Fibroblast of upper back skin (primary cell): ENCODE data around the gene ALKBH3.
A peak's percentile ranks its signal among the peaks of the same experiment; 100 is the strongest.

Experiments
- DNase-seq: peaks from one replicate; pipeline ENCODE4 v3.0.0-alpha.2; 2013

The ALKBH3 gene

DNA sequence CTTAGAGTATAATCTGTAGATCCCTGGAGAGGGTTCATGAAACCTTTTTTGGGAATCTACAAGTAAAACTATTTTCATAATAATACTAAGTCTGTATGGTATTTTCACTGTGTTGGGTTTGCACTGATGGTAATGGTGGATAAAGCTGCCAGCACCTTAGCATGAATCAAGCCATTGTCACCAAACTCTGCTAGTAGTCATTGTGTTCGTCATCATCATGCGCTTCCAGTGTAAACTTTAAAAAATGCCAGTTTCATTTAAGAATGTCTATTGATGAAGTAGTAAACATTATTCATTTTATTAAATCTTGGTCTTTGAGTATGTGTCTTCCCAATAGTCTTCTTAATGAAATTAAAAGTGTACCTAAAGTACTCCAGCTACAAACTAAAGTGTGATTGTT is 15.0 kb downstream of the ALKBH3 start:
- no peak for DNase-seq

DNA sequence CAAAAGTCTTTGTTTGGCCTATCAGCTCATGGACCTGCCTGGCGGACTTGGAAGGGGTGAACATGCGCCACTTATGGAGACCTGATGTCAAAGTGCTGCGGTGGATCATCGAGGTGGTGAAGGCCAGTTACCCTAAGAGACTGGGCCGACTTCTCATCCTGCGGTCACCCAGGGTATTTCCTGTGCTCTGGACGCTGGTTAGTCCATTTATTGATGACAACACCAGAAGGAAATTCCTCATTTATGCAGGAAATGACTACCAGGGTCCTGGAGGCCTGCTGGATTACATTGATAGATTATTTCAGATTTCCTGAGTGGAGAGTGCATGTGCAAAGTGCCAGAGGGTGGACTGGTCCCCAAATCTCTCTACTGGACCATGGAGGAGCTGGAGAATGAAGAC is 17.9 kb downstream of the ALKBH3 start:
- no peak for DNase-seq

GRCh38 chr11:43899094-43899493 is 18.5 kb downstream of the ALKBH3 start:
- DNase-seq, result no peak

DNA sequence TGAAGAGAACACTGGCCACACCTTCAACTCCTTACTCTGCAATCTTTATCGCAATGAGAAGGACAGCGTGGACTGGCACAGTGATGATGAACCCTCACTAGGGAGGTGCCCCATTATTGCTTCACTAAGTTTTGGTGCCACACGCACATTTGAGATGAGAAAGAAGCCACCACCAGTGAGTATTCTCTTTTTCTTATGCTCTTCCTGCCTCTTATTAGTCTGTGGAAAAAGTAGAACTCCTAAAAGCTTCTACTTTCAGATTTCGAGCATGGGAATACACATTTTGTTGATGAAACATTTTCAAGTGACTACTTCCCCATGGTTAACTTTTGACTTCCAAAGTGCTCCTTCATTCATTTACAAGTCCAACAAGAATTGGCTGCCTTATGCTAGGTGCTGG is 20.9 kb downstream of the ALKBH3 start:
- no peak for DNase-seq

- DNase-seq, result no peak
Observed at GRCh38 chr11:43903078-43903477, 22.4 kb downstream of the ALKBH3 start.

GRCh38 chr11:43903969-43904368 is 23.3 kb downstream of the ALKBH3 start:
- DNase-seq, result no peak

DNA sequence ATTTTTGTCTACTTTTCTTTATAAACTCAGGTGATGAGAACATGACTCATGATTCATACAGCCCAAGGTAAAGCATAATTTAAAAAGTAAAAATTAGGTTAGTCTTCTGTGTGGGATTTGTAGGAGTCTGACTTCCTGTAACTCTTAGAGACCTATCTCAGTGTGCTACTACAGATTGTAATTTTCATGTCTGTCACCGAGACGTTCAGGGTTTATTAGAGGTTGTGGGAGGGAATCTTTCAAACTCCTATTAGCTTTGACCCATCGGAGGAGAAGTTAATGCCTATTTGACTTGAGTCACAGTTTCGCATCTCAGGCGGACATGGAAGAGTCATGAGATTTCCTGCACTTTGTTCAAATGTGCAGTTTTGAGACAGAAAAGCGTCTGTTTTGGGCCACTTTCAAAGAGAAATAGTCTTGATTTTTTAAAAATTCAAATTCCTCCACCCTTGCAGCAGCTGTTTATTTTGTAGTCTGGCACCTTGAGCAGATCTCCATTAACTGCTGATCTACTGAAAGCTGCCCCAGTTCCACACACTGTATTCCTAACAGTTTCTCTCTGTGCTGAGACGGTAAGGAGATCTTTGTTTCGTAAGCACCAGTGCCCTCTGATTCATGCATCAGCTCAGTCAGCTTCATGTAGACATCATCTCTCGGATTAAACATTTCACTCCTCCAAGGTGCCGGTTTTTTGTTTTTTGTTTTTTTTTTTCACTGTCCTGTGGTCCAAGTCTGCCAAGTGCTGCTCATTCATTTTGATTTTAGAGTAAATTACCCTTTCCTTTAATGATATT is 24.3 kb downstream of the ALKBH3 start:
- DNase-seq, result no peak

DNA sequence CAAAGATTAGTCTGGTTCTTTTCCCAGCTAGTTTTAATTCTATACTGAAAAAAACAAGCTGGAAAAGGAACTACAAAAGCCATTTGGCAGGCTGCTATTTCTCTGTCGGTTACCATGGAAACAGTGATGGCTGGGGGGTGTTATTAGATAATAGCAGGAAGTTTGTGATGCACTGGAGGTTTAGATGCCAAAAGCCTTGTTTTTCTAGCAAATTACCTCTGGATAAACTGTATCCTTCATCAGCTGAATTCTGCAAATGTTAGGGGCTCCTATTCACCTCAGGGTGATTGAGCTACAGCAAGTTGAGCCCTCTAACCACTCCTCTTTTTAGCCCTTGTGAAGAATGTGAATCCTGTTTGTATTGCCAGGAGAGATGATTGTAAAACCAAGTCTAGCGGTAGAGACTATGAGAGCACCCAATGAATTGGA is 25.2 kb downstream of the ALKBH3 start:
- DNase-seq, result no peak

DNA sequence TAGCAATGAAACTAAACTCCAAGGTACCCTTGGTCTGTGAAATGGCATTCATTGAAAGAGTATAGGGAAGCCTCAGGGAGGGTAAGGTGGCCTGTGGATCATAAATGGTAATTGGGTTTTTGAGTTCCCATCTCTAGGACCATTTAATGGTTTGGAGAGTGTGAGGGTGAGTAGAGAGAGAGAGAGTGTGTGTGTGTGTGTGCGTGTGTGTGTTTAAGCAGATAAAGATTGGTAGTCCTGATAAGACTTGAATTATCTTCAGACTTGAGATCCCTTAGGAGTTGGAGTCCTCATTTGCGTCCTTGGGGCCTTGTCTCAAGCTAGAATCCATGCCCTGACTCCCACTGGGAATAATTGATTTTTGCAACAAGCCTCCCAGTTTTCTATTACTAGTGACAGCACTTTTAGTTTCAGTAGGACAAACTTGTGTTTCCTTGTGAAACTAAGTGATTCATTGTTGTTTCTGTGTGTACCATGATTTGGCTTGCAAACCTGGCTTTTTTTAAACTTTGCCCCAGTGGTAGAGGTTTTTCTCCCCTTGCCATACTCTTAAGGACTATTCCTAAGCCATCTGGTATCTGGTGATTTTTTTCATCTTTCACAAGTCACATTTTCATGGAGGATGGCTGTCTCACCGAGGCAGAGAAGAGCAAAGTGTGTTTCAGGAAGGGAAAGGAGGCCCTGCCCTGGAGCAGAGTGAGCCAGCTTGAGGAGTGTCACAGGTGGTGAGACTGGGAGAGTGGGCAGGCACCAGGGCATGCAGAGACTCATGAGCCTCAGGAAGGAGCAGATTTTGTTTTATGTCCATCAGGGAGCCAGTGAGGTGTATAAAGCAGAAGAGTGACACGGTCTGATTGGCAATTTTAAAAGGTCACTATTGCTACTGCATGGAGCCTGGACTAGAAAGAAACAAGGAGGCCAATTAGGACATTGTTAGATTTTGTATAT is 26.7 kb downstream of the ALKBH3 start:
- no peak for DNase-seq

DNA sequence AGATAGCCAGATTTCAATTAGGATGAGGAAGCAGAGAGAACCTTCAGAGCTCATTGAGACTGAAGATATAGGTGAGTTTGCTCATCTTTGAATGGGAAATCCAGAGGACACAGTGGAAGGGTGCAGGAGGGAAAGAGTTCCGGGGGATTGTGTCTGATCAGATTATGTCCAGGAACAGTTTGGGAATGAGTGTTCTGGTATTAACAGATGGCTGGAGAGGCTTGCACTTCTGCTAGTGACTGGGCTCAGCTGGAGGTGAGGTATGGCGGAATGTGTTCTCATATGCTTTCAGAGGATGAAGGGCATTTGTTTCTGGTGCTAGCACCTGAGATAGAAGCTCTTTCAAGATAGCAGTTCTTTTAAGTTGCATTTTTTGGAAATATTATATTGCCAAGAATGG is 27.6 kb downstream of the ALKBH3 start:
- DNase-seq, result no peak

- no peak for DNase-seq
Observed at GRCh38 chr11:43908683-43909082, 28.1 kb downstream of the ALKBH3 start.

- no peak for DNase-seq
Observed at GRCh38 chr11:43913829-43914380, 33.3 kb downstream of the ALKBH3 start.

DNA sequence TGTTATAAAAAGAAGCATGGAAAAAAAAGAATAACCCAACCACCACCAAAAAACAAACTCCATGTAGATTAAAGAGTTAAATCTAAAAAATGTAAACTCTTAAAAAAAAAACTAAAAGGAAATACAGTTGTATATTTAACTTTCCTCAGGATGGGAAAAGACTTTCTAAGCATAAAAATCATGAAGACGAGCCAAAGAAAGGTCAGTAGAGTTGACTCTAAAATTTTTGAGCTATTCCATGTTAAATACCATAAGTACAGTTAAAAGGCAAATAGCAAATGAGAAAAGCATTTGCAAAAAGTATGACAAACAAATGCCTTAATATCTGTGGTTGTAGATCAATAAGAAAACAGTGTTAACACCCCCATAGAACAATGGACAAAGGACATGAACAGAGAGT is 33.8 kb downstream of the ALKBH3 start:
- DNase-seq, result no peak

- DNase-seq, result no peak
Observed at GRCh38 chr11:43916621-43917020, 36.0 kb downstream of the ALKBH3 start.

- DNase-seq, result no peak
Observed at GRCh38 chr11:43917851-43918250, 37.2 kb downstream of the ALKBH3 start.

DNA sequence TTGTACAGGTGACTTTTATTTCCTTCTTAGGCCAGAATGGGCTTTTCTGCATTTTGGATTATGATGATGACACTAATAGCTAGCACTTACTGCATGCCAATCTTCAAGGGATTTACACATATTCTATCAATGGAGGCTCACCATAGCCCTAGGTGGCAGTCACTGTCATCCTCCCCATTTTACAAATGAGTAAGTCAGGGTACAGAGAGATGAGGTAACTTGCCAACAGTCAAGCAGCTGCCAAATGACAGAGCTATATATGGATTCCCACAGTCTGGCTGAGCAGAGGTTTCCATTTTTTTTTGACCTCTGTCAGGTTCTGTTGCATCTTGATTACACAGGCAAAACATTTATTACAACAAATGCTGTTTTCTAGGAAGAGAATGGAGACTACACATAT is 38.0 kb downstream of the ALKBH3 start:
- DNase-seq, result no peak

DNA sequence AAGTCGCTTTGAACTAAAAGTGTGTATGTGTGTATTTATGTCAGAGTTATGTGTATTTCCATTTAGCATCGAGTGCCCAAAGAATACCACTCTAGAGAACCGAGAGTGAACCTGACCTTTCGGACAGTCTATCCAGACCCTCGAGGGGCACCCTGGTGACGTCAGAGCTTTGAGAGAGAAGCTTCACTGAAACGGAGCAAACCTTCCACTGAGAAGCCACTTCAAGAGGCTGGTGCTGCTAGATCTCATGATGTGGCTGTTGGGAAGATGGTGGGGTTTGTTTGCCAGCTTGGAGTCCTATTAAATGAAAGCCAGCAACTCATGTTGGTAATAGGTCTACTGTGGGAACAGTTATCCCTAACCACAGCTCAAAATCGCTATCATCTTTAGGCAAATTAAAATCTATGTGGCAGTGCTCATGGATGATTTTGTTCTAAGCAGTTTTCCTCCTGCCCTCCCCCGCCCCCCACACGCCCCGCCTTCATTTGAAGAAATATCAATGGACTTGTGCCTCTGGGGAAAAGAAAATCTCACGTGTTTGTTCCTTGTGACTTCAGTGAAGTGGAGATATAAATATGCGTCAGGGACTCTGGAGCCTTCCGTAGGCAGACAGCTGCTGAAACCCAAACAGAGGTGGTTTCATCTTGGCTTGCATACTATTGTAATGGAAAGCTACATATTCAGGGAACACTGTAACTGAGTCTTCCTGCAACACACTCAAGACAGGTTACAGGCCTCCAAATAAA is 39.4 kb downstream of the ALKBH3 start:
- no peak for DNase-seq

DNA sequence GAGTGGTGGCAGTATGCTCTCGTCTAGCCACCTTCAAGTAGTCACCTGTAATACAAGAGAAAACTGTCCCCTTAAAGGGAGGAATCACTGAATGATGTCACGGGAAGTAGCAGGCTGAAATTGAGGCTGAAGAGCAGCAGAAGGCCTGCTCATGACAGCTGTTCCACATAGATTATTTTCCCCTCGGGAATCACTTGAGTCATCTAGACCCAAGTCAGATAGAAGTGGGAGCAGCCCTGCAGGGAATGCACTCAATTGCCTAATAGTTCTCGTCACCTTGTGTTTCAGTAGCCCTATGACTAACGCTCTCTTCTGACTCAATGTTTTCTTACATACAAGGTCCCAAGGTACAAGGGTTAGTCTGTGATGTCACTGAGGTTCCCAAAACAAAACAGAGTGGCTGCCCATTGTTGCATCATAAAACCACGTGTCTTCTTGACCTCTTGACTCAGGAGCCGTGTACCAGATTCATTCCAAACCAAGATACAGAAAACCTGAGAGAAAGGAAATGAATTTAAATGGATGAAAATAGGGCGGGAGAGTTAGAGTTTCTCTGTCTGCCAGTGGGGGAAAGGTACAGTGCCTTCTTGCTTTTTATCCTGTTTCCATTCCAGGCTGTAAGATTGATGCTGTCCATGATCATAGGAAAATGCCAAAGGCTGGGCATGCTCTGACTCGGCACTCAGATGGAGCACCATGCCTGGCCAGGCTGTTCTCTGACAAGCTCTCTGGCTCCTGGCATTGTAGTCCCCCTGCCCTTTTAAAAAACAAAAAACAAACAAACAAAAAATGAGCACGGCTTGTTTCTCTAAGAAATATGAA is 40.2 kb downstream of the ALKBH3 start:
- DNase-seq, result peak; percentile 99

- no peak for DNase-seq
Observed at GRCh38 chr11:43921561-43922294, 41.1 kb downstream of the ALKBH3 start.

- DNase-seq, result no peak
Observed at GRCh38 chr11:43922295-43922648, 41.6 kb downstream of the ALKBH3 start.

DNA sequence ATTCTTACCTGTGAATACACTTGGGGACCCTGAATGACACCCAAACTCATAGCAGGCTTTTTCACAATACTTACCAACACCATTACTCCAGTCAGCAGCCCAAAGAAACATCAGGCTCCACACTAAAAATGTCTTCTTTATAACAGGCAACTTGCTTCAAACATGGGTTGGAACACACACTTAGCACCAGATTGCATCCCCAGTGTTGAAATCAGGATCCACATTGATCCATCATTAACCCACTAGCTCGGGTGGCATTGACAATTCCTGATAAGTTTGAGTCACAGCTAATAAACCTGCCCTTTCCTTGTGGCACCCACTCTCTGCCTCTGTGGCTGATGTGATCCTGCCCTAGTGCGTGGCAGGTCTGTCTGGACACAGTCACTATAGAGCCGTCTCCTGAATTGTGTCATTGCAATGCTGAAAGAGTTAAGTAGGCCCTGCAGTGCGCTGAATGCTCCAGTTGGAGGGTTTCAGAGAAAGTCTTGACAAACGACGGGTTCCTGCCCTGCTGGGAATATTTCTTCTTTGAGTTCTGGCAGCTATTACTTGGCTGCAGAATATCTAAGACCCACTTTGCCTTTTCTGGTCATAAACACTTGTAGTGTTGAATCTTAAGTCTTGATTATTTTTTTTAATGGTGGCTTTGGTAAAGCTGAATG is 42.2 kb downstream of the ALKBH3 start:
- no peak for DNase-seq
